Activated CD8-positive, alpha-beta memory T cell treated with anti-CD3 and anti-CD28 coated beads for 48 hours (primary cell): ENCODE measurements around the gene FAR2.
"Not testable (repeated sequence)": the region's sequence is repeated elsewhere in the genome, so short reads cannot be mapped to it uniquely, and the experiment has no call there.

ENCODE experiments used
- DNase-seq, 3 experiments: peaks; one replicate each; pipeline ENCODE4 v3.0.0-alpha.2; 2020; ENCODE audit warnings: low read depth in 2 of 3, low spot score in 2 of 3

FAR2 gene

DNA sequence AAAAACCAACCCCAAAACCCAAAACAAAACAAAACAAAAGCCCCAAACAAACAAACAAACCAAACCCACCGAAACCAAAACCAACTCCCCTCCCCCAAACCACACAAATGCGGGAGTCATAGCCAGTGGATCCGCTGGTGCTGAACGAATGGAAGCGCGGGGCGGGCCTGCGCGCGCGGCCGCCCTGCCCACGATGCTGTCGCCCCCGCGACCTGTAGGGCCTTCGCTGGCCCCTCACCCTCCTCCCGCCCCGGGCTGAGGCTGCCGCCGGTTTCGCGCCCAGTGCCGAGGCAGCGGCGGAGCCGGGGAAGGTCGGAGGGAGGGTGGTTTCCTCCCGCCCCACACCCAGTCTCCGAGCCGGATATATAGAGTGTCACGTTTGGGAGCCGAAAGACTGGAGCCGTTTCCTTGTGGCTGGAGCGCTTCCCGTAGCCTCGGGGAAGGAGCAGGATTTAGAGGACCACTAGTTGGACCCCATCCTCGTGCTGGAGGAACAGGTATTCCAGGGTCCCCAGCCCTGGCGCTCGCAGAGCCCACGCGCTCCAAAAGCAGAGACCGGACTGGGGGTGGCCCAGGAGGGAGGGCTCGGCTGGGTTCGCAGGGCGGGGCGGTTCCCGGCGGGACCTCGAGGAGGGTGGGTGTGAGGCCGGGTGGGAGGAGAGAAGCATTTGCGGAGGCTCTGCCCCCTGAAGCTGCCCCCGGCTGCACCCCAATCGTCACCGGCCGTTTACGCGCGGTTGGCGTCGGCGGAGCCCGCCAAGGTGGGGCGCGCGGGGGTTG is at the start of gene FAR2:
TSS of gene FAR2 (plus strand) at position 368 of the 780 bp plus-strand sequence. CDS start 121,172 bp downstream, outside the sequence.
- peak in 2 of 3 experiments; percentile 4 to 21 for DNase-seq

GRCh38 chr12:29102741-29103140 is 46.3 kb upstream of the FAR2 start:
- no peak for DNase-seq

DNA sequence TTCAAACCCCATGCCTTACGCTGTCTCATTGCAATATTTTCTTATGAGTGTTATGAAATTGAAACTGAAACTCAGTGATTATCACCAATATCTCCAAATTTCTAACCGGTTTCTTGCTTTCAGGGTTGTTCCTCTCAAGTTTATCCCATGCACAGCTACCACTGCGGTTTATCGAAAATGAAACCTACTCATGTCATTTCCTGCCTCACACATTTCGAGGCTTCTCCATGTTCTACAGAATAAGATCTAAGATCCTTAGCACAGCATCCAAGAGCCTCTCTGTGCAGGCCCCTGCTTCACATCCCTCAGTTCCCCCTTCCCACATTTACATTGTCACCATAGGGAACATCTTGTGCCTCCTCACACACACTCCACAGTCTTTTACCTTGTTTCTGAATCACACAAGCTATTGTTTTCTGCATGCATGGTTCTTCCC is 45.5 kb upstream of the FAR2 start:
- peak in 2 of 3 experiments; percentile 3 to 9 for DNase-seq

DNA sequence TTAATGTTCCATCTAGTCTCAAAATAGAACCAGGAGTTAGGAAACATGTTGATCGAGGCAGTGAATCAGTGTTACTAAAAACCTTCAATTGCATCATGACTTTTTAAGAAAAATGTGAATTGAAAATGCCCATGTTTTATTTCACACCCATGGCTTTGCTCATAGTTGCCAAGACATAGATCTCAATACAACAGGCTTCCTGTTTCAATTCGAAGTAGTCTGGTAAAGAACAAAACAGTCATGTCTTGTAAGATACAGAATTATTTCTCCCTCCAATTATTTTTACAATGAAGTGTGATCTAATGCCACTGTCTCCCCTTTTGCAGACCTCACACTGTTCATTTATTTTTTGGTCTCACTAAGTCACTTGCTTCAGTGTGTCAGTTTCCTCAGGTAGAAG is 44.6 kb upstream of the FAR2 start:
- DNase-seq, result no peak

DNA sequence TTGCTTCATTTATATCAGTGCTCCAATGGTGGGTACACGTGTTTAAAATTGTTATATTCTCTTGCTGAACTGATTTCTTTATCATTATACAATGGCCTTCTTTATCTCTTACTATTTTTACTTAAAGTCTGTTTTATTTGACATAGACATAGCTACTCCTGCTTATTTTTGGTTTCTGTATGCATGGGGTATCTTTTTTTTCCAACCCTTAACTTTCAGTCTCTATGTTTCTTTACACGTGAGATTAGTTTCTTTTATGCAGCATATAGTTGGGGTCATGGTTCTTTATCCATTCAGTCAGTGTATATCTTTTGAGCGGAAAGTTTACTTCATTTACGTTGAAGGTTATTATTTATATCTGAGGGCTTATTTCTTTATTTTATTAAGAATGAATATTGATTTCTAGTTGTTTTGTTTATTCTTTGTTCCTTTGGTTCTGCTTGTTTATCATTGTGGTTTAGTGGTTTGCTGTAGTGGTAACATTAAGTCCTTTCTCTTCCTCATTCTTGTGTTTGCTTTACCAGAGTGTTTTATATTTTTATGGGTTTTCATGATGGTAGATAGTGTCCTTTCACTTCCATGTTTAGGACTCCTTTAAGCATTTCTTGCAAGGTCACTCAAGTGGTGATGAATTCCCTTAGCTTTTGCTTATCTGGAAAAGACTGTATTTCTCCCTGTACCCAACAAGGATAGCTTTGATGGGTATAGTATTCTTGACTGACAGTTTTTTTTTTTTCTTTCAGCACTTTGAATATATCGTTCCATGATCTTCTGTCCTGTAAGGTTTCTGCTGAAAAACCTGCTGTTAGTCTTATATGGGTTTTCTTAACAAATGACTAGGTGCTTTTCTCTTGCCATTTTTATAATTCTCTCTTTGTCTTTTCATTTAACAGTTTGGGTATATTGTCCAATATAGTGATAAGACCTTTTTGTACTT is 38.3 kb upstream of the FAR2 start:
- DNase-seq, result no peak

- DNase-seq, result no peak
These were observed 36.0 kb upstream of the FAR2 start for GRCh38 chr12:29113101-29113500.

- no peak for DNase-seq
These were observed 32.7 kb upstream of the FAR2 start for GRCh38 chr12:29116414-29116813.

GRCh38 chr12:29131539-29131938 is 17.5 kb upstream of the FAR2 start:
- DNase-seq, result no peak

GRCh38 chr12:29132316-29132715 is 16.8 kb upstream of the FAR2 start:
- no peak for DNase-seq

DNA sequence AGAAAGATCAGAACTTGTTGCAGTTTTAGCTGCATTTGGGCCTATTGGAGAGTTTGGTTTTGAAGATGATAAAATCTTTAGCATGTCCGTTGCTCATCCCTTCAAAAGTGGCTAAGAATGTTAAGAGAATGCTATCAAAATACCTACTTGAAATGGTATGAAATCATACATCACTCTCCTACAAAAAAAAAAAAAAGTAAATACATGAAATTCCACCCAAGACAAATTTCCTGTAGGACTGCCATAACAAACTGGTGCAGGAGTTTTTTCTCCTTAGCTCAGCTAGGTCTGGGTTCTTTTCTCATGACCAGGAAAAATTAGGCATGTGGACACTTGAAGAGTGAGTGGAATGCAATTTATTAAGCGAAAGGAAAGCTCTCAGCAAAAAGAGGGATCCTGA is 15.9 kb upstream of the FAR2 start:
- DNase-seq, result no peak

DNA sequence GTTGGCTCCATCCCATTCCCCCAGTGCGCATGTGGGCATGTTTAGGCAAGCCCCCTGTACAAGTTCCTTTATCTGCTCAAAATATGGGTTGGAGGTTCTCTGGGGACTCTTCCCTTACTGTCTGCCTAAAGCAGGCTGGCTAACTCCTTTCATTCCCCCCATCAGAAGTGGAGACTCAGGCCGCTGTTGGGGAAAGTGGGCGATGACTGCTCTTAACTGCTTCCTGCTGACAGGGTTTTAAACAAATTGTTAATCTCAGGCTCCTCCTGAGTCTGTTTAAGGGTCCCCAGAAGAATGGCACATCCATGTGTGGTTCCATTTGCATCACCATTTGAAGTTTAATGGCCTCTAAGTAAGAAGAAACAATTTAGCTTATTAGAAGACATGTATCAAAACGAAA is 15.4 kb upstream of the FAR2 start:
- DNase-seq, result no peak

GRCh38 chr12:29138256-29138655 is 10.8 kb upstream of the FAR2 start:
- not testable (repeated sequence) for DNase-seq

DNA sequence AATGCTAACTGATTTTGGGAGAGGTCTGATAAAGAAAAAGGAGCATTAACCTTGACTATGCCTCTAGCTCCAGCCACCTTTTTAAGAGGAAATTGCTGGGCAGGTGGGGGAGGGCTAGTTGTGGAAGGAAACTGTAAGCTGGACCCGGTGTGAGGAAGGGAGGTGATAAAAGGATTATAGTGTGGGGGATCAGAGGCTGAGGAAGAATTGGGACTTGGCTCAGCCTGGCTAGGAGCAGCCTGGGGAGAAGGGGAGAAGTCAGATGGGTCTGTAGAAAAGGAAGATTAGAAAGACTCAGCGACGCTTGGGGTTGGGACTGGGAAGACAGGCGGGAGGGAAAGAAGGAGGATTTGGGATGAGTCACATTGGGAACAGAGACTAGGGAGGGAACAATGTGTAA is 10.2 kb upstream of the FAR2 start:
- DNase-seq, result not testable (repeated sequence)

- DNase-seq, result no peak
These were observed 3.5 kb upstream of the FAR2 start for GRCh38 chr12:29145372-29146170.

- no peak for DNase-seq
These were observed 2.9 kb upstream of the FAR2 start for GRCh38 chr12:29146196-29146595.

DNA sequence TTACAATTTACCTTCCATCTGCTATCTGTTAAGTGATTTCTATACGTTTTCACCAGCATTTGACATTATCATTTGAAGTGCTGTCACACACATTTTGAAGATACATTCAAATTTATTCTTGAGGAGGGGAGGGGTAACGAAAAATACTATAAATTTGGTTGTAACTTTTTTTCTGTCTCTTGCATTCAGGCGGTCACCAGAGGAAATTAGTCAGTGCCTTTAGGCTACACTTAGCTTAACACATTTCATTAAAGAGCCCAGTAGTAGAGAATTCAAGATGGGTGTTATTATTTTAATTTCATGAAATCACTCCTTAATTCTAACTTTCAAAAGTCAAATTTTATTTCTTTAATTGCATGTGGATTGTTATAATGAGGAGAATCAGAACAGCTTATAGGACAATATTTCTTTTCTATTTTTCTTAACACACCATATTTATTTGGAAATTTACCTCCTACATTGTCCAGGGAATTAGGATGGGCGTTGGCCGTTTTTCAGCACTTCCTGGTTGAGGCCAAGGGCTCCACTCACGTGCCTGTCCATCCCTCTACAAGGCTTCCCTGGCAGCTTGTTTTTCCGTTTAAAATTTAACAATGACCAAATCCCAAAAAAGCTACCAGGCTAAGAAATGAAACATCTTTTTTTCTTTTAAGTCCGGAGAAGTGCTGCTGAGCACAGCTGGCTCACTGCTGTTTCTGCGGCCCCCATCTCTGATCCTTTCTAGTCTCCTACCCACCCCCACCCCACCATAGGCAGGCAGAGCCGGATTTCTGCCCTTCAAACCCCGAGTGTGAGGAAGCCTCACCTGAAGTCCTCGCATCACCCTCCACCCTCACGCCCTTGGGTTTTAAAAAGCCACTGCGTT is 1.1 kb upstream of the FAR2 start:
- no peak for DNase-seq

- no peak for DNase-seq
These were observed 525 bp upstream of the FAR2 start for GRCh38 chr12:29148596-29148910.

DNA sequence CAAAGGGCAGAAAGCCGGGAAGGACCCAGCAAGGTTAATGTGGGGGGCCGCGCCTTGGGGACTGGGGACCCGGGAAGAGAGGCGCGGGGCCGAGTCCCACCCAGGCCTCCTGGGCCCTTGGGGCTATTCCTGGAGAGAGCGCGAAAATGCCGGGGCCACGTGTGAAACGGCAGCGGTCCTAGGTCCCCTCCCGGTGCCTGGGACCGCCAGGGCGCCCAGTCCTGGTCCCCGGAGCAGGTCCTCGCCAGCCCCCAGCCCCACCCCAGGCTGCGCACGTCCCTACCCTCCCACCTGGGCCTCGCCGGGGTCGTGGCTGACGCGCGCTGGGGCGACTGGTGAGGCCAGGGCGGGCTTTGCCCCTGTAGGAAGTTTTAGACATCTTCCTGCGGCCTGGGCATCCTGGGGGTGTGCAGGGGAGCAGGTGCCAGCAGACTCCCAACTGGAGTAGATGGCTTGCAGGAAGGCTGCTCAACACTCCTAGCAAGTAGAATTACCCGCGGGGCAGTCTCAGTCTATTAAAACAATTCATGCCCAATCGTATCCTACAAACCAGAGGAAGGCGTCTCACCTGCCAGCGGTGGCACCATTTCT is 708 bp downstream of the FAR2 start:
- DNase-seq, result peak in 2 of 3 experiments; percentile 9 to 12

- DNase-seq, result no peak
These were observed 1.4 kb downstream of the FAR2 start for GRCh38 chr12:29150462-29150861.
